GM12878 (cell line): Measurements from ENCODE around the gene TMEM72. TPM values are rescaled to one million over a fixed set of nuclear protein-coding genes. Genes with fewer than 3 reads are reported as not detected.

Source experiments
- CEBPB ChIP-seq, 2 experiments: fragments of 150-350 bp in 1 of 2; IDR thresholded peaks; 2 replicates each; pipeline ENCODE4 v1.6.1; 2012 to 2014; ENCODE audit warnings: low read depth in 2 of 2, low read length in 2 of 2, borderline replicate concordance in 1 of 2, inconsistent platforms in 1 of 2
- LARP7 ChIP-seq: fragments of 450-650 bp; IDR thresholded peaks from 2 replicates; pipeline ENCODE4 v1.6.1; 2017; ENCODE audit warnings: mild to moderate bottlenecking
- MXI1 ChIP-seq: fragments of 150-350 bp; IDR thresholded peaks from 2 replicates; pipeline ENCODE4 v1.6.1; 2011; ENCODE audit warnings: low read depth, mild to moderate bottlenecking, inconsistent platforms, low read length, improper control_type of control experiment
- PAX5 ChIP-seq: IDR thresholded peaks from 2 replicates; pipeline ENCODE4 v1.6.1; 2011; ENCODE audit warnings: low read depth, low read length, borderline replicate concordance
- POLR2AphosphoS2 ChIP-seq: IDR thresholded peaks from 2 replicates; pipeline ENCODE4 v1.6.1; 2011; ENCODE audit warnings: low read depth, mild to moderate bottlenecking, low read length, improper control_type of control experiment, moderate library complexity
- SUZ12 ChIP-seq: fragments of 200-600 bp; sonication (generic); IDR thresholded peaks from one replicate; pipeline ENCODE4 v1.6.1; 2018; ENCODE audit warnings: antibody characterized with exemption, mild to moderate bottlenecking; ENCODE audit not compliant: unreplicated experiment
- TAF1 ChIP-seq: IDR thresholded peaks from 2 replicates; pipeline ENCODE4 v1.6.1; 2011; ENCODE audit warnings: mild to moderate bottlenecking, low read depth, low read length, borderline replicate concordance
- ZNF217 ChIP-seq: fragments of 450-650 bp; IDR thresholded peaks from 2 replicates; pipeline ENCODE4 v1.6.1; 2017; ENCODE audit warnings: antibody characterized with exemption, mild to moderate bottlenecking
- ZNF384 ChIP-seq: IDR thresholded peaks from 2 replicates; pipeline ENCODE4 v1.6.1; 2012; ENCODE audit warnings: low read depth, mild to moderate bottlenecking, low read length, improper control_type of control experiment, borderline replicate concordance
- ZNF687 ChIP-seq: fragments of 450-650 bp; IDR thresholded peaks from 2 replicates; pipeline ENCODE4 v1.6.1; 2017; ENCODE audit warnings: mild to moderate bottlenecking, moderate library complexity
- polyA plus RNA-seq, 11 experiments: library from polyadenylated mRNA; depleted of rRNA in 4 of 11; unstranded in 6 of 11; stranded (reverse) in 5 of 11; fragments of >200 nt; fragmentation: Nextera tagmentation in 4 of 11; fragmentation: Illumina TruSeq in 1 of 11; extraction: Ambion mirVana in 4 of 11; extraction: Trizol in 1 of 11; gene quantifications; 1 replicate in 1 of 11; 2 replicates in 10 of 11; pipeline versions ENCODE4 v1.2.1 to v1.2.3, GENCODE V29; 2011 to 2016; ENCODE audit warnings: inconsistent platforms in 2 of 11, missing spikeins in 2 of 11, low read depth in 1 of 11
- total RNA-seq, 4 experiments: library from RNA; depleted of rRNA in 3 of 4; stranded (reverse); fragments of >200 nt in 3 of 4; fragmentation: Illumina TruSeq in 1 of 4; extraction: Trizol in 1 of 4; gene quantifications; 2 replicates each; pipeline versions ENCODE4 v1.2.1 to v1.2.3, GENCODE V29; 2013 to 2021

The TMEM72 gene
- total and polyA plus RNA-seq, 10 of the 15 experiments (the other 5 are each of a cell fraction or from before 2014, with no cell fraction given): 0.12 TPM; not detected in 9

DNA sequence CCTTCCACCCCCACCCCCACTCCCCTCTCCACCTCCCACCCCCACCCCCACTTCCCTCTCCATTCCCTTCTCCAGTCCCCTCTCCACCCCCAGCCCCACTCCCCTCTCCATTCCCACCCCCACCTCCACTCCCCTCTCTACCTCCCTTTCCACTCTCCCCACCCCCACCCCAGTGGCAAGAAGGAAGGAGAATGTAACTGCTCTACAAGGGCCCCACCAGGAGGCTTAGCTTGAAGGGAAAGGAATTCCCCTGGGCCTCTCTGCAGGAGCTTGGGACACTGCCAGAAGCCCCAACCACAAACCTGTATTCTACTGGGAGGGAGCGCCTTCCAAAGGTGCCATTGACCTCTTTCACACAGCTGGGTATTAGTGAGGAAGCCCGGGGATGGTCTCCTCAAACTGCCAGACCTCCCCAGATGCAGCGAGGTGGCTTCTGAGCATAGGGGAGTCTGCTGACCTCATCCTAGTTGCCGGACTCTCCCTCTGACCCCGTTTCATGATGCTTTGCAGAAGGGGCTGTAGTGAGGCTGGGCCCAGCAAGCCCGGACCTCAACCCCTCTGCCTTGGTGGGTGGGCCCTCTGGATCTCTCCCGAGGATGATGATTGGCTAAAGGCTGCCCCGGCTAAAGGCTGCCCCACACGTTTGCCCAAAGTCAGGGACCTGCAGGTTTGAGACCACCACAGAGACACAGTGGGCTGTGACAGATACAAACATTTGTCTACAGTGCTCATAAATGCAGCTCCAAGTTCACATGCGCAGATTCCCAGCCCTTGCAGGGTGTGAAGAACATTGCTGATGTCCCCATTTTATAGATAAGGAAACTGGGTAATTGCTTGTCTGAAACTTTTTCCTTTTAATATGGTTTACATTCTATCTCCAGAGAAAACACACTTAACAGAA, 64.5 kb downstream of the TMEM72 start (continued):
- 0 out of 2 replicates have a peak, but pooled peaks have one; percentile 50 for TF ChIP-seq ZNF687
- no peak for TF ChIP-seq ZNF217
- 0 out of 2 replicates have a peak, but pooled peaks have one; percentile 25 for TF ChIP-seq LARP7
- no peak for TF ChIP-seq ZNF384
- TF ChIP-seq MXI1: no peak
- TF ChIP-seq CEBPB (IDR thresholded peaks at IDR 0.05; ENCODE audit: borderline replicate concordance in 1 of 2, low read depth in 2 of 2, low read length in 2 of 2): no peak
- no peak for TF ChIP-seq POLR2AphosphoS2
- TF ChIP-seq SUZ12: no peak
- no peak for TF ChIP-seq TAF1
- no peak for TF ChIP-seq PAX5
